HG03442 (cell line): ENCODE data around the gene PDCL2.
A peak's percentile ranks its signal among the peaks of the same experiment; 100 is the strongest.
"Not testable (repeated sequence)": the region's sequence is repeated elsewhere in the genome, so short reads cannot be mapped to it uniquely, and the experiment has no call there.

ENCODE experiments used
- ATAC-seq: cut with Tn5 transposase; IDR thresholded peaks from one replicate; pipeline ENCODE4 v1.9.1; 2021; ENCODE audit warnings: mild to moderate bottlenecking, moderate library complexity; ENCODE audit not compliant: unreplicated experiment

Gene PDCL2

GRCh38 chr4:55598641-55599040, 6.6 kb upstream of the PDCL2 start:
- ATAC-seq: no peak

DNA sequence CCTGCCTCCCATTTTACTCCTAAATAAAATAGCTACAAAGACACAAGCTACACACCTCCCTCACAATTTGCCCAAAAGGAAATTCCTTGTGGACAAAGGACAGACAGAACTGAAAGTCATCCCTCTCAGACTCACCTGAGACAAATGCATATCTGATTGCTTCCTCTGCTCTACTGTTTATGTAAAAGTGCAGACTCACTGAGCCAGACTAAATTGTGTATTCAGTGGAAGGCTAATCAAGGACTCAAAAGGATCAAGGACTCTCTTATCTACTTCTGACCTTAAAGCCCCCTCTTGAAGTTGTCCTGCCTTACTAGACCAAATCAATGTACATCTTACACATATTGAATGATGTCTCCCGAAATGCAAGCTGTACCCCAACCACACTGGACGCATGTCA, 3.9 kb downstream of the PDCL2 start:
- no peak for ATAC-seq

- not testable (repeated sequence) for ATAC-seq
Observed at GRCh38 chr4:55582773-55583172, 9.3 kb downstream of the PDCL2 start.

GRCh38 chr4:55578341-55579010, 13.6 kb downstream of the PDCL2 start:
- ATAC-seq: no peak

DNA sequence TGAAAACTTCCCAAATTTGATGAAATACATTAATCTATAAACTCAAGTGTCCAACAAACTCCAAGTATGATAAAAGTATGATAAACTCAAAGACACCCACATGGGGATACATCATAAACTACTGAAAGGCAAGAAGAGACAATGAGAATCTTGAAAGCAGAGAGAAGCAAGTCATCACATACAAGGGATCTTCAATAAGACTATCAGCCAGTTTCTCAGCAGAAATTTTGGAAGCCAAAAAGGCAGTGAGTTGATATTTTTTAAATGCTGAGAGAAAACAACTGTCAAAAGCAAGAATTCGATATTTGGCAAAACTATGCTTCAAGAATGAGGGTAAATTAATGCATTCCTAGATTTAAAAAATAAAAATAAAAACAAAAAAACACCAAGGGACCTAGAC, 16.5 kb downstream of the PDCL2 start:
- no peak for ATAC-seq

DNA sequence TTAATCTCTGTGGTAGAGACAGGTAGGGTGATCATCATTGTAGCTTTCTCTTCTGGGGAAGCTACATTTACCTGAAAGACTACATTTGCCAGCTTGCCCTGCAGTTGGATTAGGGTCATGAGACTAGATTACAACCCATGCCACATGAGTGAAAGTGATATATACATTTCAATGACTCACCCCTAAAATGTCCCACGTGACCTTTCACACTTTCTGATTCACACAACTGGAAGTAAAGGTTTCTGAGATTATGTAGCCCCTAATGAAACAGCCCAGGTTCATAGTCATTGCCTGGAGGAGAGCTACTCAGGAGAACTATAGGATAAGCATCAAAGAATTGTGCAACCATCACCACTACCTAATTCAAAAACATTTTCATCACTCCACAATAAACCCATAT, 17.8 kb downstream of the PDCL2 start:
- no peak for ATAC-seq

DNA sequence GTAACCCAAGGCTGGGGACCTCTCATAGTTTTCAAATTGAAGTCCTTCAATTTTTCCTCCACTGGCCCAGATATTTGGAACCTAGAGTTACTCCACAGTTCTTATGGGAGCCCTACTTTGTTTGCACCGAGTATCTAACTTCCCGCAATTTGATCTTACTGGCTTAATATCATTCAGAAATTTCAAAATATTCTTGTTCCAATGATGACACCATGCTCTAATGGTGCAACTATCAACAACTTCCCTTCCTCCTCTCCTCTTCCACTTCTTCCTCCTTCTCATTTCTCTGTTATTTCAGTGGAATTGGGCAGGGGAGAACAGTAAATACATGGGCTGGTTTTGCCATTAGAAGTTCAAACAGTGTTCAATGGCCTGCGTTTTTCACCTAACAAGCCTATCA, 20.2 kb downstream of the PDCL2 start:
- ATAC-seq: no peak

DNA sequence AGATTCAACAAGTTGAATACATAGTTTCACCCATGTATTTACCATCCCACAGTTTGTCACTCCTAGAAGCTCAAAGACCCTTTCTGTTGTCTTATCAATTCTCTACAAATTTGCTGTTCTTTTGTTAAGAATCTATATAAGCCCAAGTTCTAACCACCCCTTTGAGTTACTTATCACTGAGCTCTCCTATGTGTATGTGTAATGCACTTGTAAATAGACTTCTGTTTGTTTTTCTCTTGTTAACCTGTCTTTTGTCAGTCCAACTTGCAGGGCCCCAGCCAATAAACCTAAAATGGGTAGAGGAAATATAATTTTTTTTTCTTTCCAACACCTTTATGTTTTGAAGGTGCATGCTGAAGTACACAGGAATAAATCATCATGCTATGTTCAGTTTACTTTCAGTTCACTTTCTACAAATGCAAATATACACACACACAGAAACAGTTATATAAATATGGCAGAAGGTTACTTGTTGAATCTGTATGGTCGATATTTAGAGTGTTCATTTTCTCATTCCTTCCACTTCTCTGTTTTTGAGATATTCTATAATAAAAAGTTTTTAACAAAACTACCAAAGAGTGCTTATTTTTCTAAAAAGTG, 23.0 kb downstream of the PDCL2 start:
- no peak for ATAC-seq

DNA sequence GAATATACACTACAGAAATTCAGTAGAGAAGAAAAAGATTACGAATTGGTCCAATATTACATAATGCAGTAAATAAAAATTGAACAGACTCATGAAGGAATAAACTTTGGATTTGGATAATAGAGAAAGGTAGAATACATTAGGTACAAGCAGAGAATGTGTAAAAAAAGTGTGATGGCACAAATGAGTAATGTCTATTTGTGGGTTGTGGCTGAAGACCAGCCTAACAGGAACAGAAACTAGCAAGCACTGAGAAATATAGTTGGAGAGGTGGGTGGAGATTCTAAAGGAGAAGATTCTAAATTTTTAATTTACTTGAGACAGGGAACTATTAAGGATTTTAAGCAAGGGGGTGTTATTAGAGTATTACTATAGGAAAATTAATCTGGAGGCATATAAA, 30.2 kb downstream of the PDCL2 start:
- peak; percentile 100 for ATAC-seq

- no peak for ATAC-seq
Observed at GRCh38 chr4:55560096-55560495, 31.9 kb downstream of the PDCL2 start.

DNA sequence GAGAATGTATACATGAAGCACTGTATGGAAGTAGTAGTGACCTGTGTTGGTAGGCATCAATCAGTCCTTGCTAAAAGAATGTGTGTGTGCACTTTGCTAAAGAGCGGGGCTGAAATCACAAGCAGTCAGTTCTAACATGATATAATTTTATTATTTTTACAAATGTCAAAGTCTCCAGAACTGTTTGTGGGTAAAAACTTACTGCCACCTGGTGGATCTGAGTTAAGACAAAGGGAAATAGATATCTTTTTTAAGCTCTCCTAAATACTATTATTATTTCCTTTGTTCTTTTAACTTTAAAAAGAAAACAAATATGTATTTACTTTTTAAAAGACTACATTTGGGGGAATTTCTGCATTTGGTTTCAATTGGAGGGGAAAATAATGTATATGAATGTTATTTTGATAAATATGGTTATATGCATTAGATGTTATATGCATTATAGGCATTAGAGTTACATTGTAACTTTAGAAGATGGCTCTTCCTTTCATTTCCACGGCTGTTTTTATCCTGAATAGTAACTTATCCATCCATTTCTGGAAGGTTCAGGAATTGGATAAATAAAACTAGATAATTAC, 37.5 kb downstream of the PDCL2 start:
- ATAC-seq: no peak

DNA sequence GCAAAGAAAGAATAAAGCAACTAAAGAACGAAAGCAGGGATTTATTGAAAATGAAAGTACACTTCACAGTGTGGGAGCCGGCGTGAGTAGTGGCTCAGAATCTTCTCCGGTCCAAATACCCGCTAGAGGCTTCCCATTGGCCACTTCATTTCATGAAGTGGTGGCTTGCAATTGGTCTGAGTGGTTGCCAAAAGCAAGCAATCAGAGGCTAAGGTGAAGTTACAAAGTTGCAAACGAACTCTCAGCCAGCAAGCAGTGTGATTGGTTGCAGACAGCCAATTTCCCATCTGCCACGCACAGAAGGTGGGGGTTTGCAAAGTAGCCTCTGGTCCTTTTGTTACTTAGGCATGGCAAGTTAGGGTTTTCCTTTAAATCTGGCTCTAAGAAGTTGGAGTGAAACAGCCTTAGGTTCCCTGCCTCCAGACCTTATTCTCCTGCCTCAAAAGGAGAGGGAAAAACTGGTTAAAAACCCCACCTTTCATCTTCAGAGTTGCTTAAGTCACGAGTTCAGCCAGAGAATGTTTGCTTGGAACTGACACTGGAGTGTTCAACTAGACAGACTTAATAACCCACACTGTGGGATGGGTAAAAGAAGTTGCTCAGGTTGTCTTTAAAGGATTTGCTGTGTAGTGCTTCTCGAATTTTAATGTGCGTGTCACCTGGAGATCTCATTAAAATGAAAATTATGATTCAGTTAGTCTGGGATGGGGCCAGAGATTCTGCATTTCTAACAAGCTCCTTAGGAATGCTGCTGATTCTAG, 38.4 kb downstream of the PDCL2 start:
- ATAC-seq: no peak

DNA sequence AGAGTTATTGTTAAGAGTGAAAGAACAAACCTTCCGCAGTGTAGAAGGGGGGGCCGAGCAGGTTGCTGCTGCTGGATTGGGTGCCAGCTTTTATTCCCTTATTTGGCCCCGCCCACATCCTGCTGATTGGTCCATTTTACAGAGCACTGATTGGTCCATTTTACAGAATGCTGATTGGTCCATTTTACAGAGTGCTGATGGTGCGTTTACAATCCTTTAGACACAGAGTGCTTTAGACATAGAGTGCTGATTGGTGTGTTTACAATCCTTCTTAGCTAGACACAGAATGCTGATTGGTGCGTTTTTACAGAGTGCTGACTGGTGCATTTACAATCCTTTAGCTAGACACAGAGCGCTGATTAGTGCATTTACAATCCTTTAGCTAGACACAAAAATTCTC, 40.1 kb downstream of the PDCL2 start:
- not testable (repeated sequence) for ATAC-seq

DNA sequence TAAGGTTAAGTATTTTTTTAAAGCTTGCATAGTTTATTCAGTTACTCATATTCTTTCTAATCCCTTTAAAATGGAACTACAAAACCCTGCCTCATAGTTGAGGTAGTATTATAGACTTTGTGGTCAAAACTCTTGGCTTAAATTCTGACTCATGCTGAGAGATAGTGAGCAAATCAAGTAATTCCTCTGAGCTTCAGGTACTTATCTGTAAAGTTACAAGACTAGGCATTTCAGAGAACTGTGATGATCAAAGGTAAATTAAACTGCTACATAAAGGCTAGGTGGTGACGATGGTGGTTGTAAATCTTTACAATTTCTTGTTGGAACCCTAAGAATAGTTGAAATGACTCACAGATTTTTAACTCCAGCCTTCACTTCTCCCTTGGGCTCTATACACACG, 42.2 kb downstream of the PDCL2 start:
- ATAC-seq: no peak

- ATAC-seq: no peak
Observed at GRCh38 chr4:55547918-55548317, 44.1 kb downstream of the PDCL2 start.

DNA sequence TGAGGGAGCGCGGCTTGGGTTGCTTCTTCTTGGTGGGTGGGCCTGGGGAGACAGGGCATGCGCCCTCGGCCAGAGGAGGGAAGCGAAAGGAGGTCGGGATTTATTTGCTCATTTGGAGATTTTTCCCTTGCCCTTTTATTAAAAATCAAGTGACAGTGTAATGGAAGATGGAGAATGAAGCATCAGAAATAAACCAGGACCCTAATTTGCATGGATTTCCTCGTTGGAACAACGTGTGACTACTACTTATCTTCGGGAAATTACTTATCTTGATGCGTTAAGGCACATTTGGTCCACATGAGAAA, 44.6 kb downstream of the PDCL2 start:
- no peak for ATAC-seq

GRCh38 chr4:55546756-55547465, 45.1 kb downstream of the PDCL2 start, which contains the start of gene CLOCK:
Gene CLOCK, minus strand, starts transcription at chr4:55546909. Its CDS starts 64,124 bp downstream, at chr4:55482785.
- peak; percentile 70 for ATAC-seq

DNA sequence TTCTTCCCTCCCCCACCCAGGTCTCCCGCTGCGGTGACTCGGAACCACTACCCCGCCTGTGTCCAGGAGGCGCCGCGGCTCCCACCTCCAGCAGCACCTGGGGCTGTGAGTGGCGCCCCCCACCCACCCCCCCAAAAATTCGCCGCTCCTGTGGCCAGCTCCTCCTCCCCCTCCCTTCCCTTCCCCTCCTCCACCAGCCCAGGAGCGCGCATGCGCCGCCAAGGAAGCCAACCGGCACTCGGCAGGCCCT, 45.6 kb downstream of the PDCL2 start:
- ATAC-seq: peak; percentile 40

DNA sequence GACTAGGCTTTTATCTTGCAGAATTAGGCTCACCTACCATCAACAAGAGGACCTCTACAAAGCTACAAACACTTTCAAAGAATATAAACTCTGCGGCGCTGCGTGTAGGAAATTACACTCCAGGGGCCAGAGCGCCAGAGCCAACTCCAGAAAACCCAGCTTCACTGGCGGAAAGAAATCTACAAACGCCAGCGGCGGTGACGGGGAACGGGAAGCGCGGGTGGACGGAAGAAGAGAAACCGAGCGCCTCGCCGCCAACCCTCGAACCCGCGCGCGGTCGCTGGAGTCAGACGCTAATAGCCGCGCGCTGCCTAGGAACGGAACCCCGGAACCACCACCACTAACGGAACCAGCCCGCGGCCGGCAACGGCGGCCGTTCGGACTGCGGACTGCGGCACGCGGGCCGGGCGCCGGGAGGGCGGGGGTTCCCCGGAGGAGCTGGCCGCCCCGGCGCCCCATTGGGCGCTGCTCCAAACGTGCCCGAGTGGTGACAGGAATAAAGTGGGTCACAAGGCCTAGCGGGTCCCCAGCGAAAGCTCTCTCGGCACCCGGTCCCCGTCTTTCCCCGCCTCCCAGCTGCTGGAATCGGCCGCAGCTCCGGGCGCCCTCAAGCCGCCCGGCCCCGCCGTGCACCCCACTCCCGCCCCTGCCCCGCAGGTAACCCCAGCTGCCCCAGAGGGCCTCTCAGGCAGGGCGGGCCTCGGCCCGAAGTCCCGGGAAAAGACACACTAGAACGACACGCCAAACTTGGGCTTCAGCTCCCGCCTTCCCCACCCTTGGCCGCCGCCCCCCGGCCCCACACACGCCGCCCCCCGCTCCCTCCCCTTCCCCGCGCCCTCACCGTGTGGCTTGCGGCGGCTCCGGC, 46.2 kb downstream of the PDCL2 start:
- ATAC-seq: peak; percentile 43

GRCh38 chr4:55545151-55545550, 46.9 kb downstream of the PDCL2 start:
- ATAC-seq: no peak

DNA sequence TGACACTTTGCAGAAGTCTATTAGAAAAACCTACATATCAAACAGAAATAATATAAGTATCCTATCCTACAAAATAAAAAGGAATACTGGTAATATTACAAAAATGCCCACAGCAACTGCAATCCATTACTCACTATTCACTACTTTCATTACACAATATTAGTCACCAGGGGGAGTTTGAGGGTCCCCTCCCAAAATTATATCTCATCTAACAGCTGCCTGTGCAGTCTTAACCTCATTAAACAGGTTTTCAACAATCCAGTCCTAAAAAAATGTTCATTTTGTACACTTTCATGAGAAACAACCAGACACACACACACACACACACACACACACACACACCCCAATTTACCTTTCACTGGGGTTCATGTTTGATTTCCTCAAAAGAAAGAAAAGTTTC, 48.2 kb downstream of the PDCL2 start:
- ATAC-seq: no peak
